GM23338 (cell line): ENCODE results near the gene RNF145. TPM values are rescaled to one million over a fixed set of nuclear protein-coding genes. Genes with fewer than 3 reads are reported as not detected.

Experiments
- ATAC-seq: fragments of 200-7000 bp; cut with Tn5 transposase; 3 replicates; pipeline ENCODE4 v1.9.1; 2020
- DNase-seq: peaks from one replicate; pipeline ENCODE4 v3.0.0-alpha.2; 2015; ENCODE audit warnings: low spot score
- H2AFZ ChIP-seq: fragments of 200-600 bp; sonication (generic); 2 replicates; pipeline ENCODE4 v1.8.0; 2016; ENCODE audit warnings: antibody characterized with exemption, mild to moderate bottlenecking, moderate library complexity
- H3F3A ChIP-seq: fragments of 200-600 bp; sonication (generic); replicated peaks from 2 replicates; pipeline ENCODE4 v1.8.0; 2017; ENCODE audit warnings: antibody characterized with exemption, mixed run types, low read depth
- H3K27ac ChIP-seq: fragments of 200-600 bp; sonication (generic); 2 replicates; pipeline ENCODE4 v1.6.1; 2016; ENCODE audit warnings: low read depth
- H3K27me3 ChIP-seq: fragments of 200-600 bp; sonication (generic); 2 replicates; pipeline ENCODE4 v1.8.0; 2016; ENCODE audit warnings: mild to moderate bottlenecking, mixed run types, moderate library complexity; ENCODE audit not compliant: insufficient read depth
- H3K36me3 ChIP-seq: fragments of 200-600 bp; sonication (generic); 2 replicates; pipeline ENCODE4 v1.8.0; 2016; ENCODE audit warnings: mild to moderate bottlenecking; ENCODE audit not compliant: insufficient read depth
- H3K4me1 ChIP-seq: fragments of 200-600 bp; sonication (generic); 2 replicates; pipeline ENCODE4 v1.8.0; 2016; ENCODE audit warnings: mild to moderate bottlenecking, moderate library complexity; ENCODE audit not compliant: insufficient read depth
- H3K4me2 ChIP-seq: fragments of 200-600 bp; sonication (generic); 2 replicates; pipeline ENCODE4 v1.7.1; 2017; ENCODE audit warnings: mixed run types
- H3K4me3 ChIP-seq: fragments of 200-600 bp; sonication (generic); 2 replicates; pipeline ENCODE4 v1.6.1; 2016; ENCODE audit warnings: mixed run types
- H3K79me2 ChIP-seq: fragments of 200-600 bp; sonication (generic); replicated peaks from 2 replicates; pipeline ENCODE4 v1.8.0; 2017; ENCODE audit warnings: mild to moderate bottlenecking; ENCODE audit not compliant: insufficient read depth
- H3K9me2 ChIP-seq: fragments of 200-600 bp; sonication (generic); 2 replicates; pipeline ENCODE4 v1.8.0; 2017; ENCODE audit not compliant: insufficient read depth
- H4K20me1 ChIP-seq: fragments of 200-600 bp; sonication (generic); replicated peaks from 2 replicates; pipeline ENCODE4 v1.8.0; 2017; ENCODE audit warnings: mild to moderate bottlenecking; ENCODE audit not compliant: insufficient read depth
- H3K27ac Mint-ChIP-seq: 2 replicates; pipeline ENCODE4 v1.8.0; 2020; ENCODE audit warnings: inconsistent platforms, mild to moderate bottlenecking, moderate library complexity, mixed read lengths
- H3K27me3 Mint-ChIP-seq: 3 replicates; pipeline ENCODE4 v1.8.0; 2022; ENCODE audit warnings: low read depth, mild to moderate bottlenecking, moderate library complexity, mixed read lengths, inconsistent platforms; ENCODE audit not compliant: insufficient read depth, poor library complexity
- H3K36me3 Mint-ChIP-seq: 3 replicates; pipeline ENCODE4 v1.8.0; 2021; ENCODE audit warnings: low read depth, mild to moderate bottlenecking, inconsistent platforms, moderate library complexity, mixed read lengths
- H3K4me1 Mint-ChIP-seq: 3 replicates; pipeline ENCODE4 v1.8.0; 2020; ENCODE audit warnings: mild to moderate bottlenecking, inconsistent platforms, mixed read lengths
- H3K4me3 Mint-ChIP-seq: 3 replicates; pipeline ENCODE4 v1.8.0; 2021; ENCODE audit warnings: moderate library complexity, mild to moderate bottlenecking, inconsistent platforms, mixed read lengths
- H3K9me3 Mint-ChIP-seq: 3 replicates; pipeline ENCODE4 v1.8.0; 2020; ENCODE audit warnings: moderate library complexity, mild to moderate bottlenecking, inconsistent platforms, mixed read lengths
- CREB1 ChIP-seq: fragments of 250-450 bp; sonication (Bioruptor Pico); IDR thresholded peaks from 2 replicates; pipeline ENCODE4 v1.5.0; 2020; ENCODE audit warnings: low read depth, mild to moderate bottlenecking, moderate library complexity
- CTCF ChIP-seq, 2 experiments: fragments of 200-600 bp in 1 of 2; sonication (generic) in 1 of 2; conservative IDR thresholded peaks; 2 replicates each; pipeline versions ENCODE4 v1.5.1 to v1.6.1; 2016 to 2017; ENCODE audit warnings: antibody characterized with exemption in 2 of 2, low read depth in 2 of 2, mild to moderate bottlenecking in 2 of 2, moderate library complexity in 1 of 2
- ETS1 ChIP-seq: IDR thresholded peaks from 2 replicates; pipeline ENCODE4 v1.6.1; 2016; ENCODE audit warnings: antibody characterized with exemption
- EZH2 ChIP-seq: fragments of 200-600 bp; sonication (generic); IDR thresholded peaks from one replicate; pipeline ENCODE4 v1.8.0; 2017; ENCODE audit warnings: antibody characterized with exemption, mild to moderate bottlenecking, low read depth; ENCODE audit not compliant: unreplicated experiment
- EZH2phosphoT487 ChIP-seq: fragments of 200-600 bp; sonication (generic); IDR thresholded peaks from one replicate; pipeline ENCODE4 v1.8.1; 2018; ENCODE audit warnings: antibody characterized with exemption; ENCODE audit not compliant: unreplicated experiment
- JUNB ChIP-seq: IDR thresholded peaks from one replicate; pipeline ENCODE4 v1.6.1; 2016; ENCODE audit warnings: antibody characterized with exemption; ENCODE audit not compliant: unreplicated experiment
- NANOG ChIP-seq: IDR thresholded peaks from 2 replicates; pipeline ENCODE4 v1.6.1; 2016; ENCODE audit warnings: antibody characterized with exemption, borderline replicate concordance
- POLR2AphosphoS5 ChIP-seq: IDR thresholded peaks from 2 replicates; pipeline ENCODE4 v1.6.1; 2016; ENCODE audit warnings: antibody characterized with exemption, low read depth
- REST ChIP-seq: IDR thresholded peaks from one replicate; pipeline ENCODE4 v1.6.1; 2018; ENCODE audit warnings: antibody characterized with exemption; ENCODE audit not compliant: unreplicated experiment
- STAT1 ChIP-seq: IDR thresholded peaks from one replicate; pipeline ENCODE4 v1.6.1; 2016; ENCODE audit warnings: antibody characterized with exemption; ENCODE audit not compliant: unreplicated experiment
- ZNF114 ChIP-seq: fragments of 250-450 bp; sonication (Bioruptor Pico); IDR thresholded peaks from 2 replicates; pipeline ENCODE4 v1.5.0; 2020; ENCODE audit warnings: mild to moderate bottlenecking, moderate library complexity
- ZNF331 ChIP-seq: fragments of 250-450 bp; sonication (Bioruptor Pico); IDR thresholded peaks from 2 replicates; pipeline ENCODE4 v1.5.0; 2020; ENCODE audit warnings: low read depth, mild to moderate bottlenecking, moderate library complexity
- polyA plus RNA-seq: library from polyadenylated mRNA; unstranded; fragments of >200 nt; fragmentation: Nextera tagmentation; extraction: Ambion mirVana; gene quantifications from 2 replicates; pipeline ENCODE4 v1.2.1, GENCODE V29; 2016
- total RNA-seq: library from RNA; depleted of rRNA; stranded (reverse); fragments of >200 nt; shearing (Covaris generic); gene quantifications from 2 replicates; pipeline ENCODE4 v1.2.3, GENCODE V29; 2014
- TF ChIP-seq, protein P1 (sequence below): fragments of 250-450 bp; sonication (Bioruptor Pico); IDR thresholded peaks from 2 replicates; pipeline ENCODE4 v1.5.0; 2020; ENCODE audit warnings: mild to moderate bottlenecking, moderate library complexity

RNF145 gene
- total and polyA plus RNA-seq, 2 experiments from 2014 or later = 15.6 to 43.5 TPM

DNA sequence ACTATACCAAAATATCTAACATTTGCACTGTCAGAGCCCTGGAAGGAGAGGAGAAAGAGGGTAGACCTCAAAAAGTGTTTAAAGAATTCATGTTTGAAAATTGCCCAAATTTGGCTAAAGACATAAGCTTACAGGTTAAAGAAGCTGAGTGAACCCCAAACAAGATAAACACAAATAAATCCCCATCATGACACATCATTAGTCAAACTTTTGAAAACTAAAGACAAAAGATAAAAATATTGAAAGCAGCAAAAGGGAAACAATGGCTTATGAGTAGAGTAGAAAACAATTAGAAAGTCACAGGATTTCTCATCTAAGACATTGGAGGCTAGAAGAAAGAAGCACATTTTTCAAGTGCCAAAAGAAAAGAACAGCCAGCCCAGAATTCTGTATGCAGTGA lies 47.7 kb upstream of the RNF145 start:
- Histone ChIP-seq H3K27ac (no peak overlapping the region), H3K4me3 (no peak overlapping the region), H3K4me2 (no peak overlapping the region), H2AFZ (no peak overlapping the region), H3K27me3 (peaks cover 4% of the 10 kb centered on the region; the same call in 1 of the 2 replicates), H3K9me2 (no peaks in the 10 kb centered on the region), H3K4me1 (no peaks in the 10 kb centered on the region), H3K79me2 (no peaks in the 10 kb centered on the region), H4K20me1 (no peaks in the 10 kb centered on the region), H3F3A (no peaks in the 10 kb centered on the region), H3K36me3 (no peaks in the 10 kb centered on the region)
- Mint-ChIP-seq H3K27ac (no peak overlapping the region), H3K9me3 (peaks cover 3% of the 10 kb centered on the region; the same call in 1 of the 3 replicates), H3K4me3 (no peak overlapping the region), H3K4me1 (no peaks in the 10 kb centered on the region), H3K27me3 (peaks cover 2% of the 10 kb centered on the region), H3K36me3 (no peaks in the 10 kb centered on the region)
- ATAC-seq (no peak), DNase-seq (no peak)
- TF ChIP-seq, protein P1, sequence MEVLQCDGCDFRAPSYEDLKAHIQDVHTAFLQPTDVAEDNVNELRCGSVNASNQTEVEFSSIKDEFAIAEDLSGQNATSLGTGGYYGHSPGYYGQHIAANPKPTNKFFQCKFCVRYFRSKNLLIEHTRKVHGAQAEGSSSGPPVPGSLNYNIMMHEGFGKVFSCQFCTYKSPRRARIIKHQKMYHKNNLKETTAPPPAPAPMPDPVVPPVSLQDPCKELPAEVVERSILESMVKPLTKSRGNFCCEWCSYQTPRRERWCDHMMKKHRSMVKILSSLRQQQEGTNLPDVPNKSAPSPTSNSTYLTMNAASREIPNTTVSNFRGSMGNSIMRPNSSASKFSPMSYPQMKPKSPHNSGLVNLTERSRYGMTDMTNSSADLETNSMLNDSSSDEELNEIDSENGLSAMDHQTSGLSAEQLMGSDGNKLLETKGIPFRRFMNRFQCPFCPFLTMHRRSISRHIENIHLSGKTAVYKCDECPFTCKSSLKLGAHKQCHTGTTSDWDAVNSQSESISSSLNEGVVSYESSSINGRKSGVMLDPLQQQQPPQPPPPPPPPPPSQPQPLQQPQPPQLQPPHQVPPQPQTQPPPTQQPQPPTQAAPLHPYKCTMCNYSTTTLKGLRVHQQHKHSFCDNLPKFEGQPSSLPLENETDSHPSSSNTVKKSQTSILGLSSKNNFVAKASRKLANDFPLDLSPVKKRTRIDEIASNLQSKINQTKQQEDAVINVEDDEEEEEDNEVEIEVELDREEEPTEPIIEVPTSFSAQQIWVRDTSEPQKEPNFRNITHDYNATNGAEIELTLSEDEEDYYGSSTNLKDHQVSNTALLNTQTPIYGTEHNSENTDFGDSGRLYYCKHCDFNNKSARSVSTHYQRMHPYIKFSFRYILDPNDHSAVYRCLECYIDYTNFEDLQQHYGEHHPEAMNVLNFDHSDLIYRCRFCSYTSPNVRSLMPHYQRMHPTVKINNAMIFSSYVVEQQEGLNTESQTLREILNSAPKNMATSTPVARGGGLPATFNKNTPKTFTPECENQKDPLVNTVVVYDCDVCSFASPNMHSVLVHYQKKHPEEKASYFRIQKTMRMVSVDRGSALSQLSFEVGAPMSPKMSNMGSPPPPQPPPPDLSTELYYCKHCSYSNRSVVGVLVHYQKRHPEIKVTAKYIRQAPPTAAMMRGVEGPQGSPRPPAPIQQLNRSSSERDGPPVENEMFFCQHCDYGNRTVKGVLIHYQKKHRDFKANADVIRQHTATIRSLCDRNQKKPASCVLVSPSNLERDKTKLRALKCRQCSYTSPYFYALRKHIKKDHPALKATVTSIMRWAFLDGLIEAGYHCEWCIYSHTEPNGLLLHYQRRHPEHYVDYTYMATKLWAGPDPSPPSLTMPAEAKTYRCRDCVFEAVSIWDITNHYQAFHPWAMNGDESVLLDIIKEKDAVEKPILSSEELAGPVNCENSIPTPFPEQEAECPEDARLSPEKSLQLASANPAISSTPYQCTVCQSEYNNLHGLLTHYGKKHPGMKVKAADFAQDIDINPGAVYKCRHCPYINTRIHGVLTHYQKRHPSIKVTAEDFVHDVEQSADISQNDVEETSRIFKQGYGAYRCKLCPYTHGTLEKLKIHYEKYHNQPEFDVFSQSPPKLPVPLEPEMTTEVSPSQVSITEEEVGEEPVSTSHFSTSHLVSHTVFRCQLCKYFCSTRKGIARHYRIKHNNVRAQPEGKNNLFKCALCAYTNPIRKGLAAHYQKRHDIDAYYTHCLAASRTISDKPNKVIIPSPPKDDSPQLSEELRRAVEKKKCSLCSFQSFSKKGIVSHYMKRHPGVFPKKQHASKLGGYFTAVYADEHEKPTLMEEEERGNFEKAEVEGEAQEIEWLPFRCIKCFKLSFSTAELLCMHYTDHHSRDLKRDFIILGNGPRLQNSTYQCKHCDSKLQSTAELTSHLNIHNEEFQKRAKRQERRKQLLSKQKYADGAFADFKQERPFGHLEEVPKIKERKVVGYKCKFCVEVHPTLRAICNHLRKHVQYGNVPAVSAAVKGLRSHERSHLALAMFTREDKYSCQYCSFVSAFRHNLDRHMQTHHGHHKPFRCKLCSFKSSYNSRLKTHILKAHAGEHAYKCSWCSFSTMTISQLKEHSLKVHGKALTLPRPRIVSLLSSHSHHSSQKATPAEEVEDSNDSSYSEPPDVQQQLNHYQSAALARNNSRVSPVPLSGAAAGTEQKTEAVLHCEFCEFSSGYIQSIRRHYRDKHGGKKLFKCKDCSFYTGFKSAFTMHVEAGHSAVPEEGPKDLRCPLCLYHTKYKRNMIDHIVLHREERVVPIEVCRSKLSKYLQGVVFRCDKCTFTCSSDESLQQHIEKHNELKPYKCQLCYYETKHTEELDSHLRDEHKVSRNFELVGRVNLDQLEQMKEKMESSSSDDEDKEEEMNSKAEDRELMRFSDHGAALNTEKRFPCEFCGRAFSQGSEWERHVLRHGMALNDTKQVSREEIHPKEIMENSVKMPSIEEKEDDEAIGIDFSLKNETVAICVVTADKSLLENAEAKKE (CRISPR knock-in tag) = no peak
- TF ChIP-seq ZNF331 (CRISPR knock-in tag) (no peak), ZNF114 (no peak), STAT1 (no peak), EZH2 (no peak), POLR2AphosphoS5 (no peak), CTCF (conservative IDR thresholded peaks at IDR 0.05; ENCODE audit: low read depth in 2 of 2) (no peak), EZH2phosphoT487 (no peak), JUNB (no peak), ETS1 (no peak), REST (no peak), NANOG (no peak), CREB1 (CRISPR knock-in tag) (no peak)
